ENCODE data around the gene CTPS1. TPM values are rescaled to one million over a fixed set of nuclear protein-coding genes. Genes with fewer than 3 reads are reported as not detected.
A peak's percentile ranks its signal among the peaks of the same experiment; 100 is the strongest.

Gene CTPS1
- total and polyA plus RNA-seq, 2 of the 13 experiments (the other 11 are each of a cell fraction or from before 2014, with no cell fraction given): 9.6 to 42.8 TPM

- 0 out of 2 replicates have a peak, but pooled peaks have one; percentile 8 for TF ChIP-seq MAZ (IDR thresholded peaks at IDR 0.05; ENCODE audit: borderline replicate concordance, low read depth, low read length)
- peak; percentile 91 for TF ChIP-seq MAZ (CRISPR knock-in tag; IDR thresholded peaks at IDR 0.05; ENCODE audit: low read depth)
- TF ChIP-seq ELF4 (CRISPR knock-in tag; IDR thresholded peaks at IDR 0.05; ENCODE audit: borderline replicate concordance): 0 out of 2 replicates have a peak, but pooled peaks have one; percentile 59
- TF ChIP-seq ZIK1 (CRISPR knock-in tag; IDR thresholded peaks at IDR 0.05; ENCODE audit: borderline replicate concordance, low read depth): no peak; the same call in 1 of the 2 replicates
- TF ChIP-seq ZNF280D (CRISPR knock-in tag; IDR thresholded peaks at IDR 0.05): peak; percentile 15; the same call in 1 of the 2 replicates
- peak; percentile 73 for TF ChIP-seq YEATS2 (CRISPR knock-in tag; IDR thresholded peaks at IDR 0.05; ENCODE audit: borderline replicate concordance)
- TF ChIP-seq ZNF709 (CRISPR knock-in tag; IDR thresholded peaks at IDR 0.05): peak; percentile 39; the same call in 1 of the 2 replicates
- peak; percentile 47 for TF ChIP-seq HNRNPLL (IDR thresholded peaks at IDR 0.05; ENCODE audit: low read depth, low read length, poor library complexity, severe bottlenecking)
- peak; percentile 63; the same call in 1 of the 2 replicates for TF ChIP-seq ZNF331 (CRISPR knock-in tag; IDR thresholded peaks at IDR 0.05)
- TF ChIP-seq ZNF274 (CRISPR knock-in tag; IDR thresholded peaks at IDR 0.05): 0 out of 2 replicates have a peak, but pooled peaks have one; percentile 39
- peak; percentile 8 for TF ChIP-seq PTBP1 (IDR thresholded peaks at IDR 0.05; ENCODE audit: low read depth, low read length, poor library complexity, severe bottlenecking)
- 0 out of 2 replicates have a peak, but pooled peaks have one; percentile 1 for TF ChIP-seq ZNF263 (CRISPR knock-in tag; IDR thresholded peaks at IDR 0.05)
- TF ChIP-seq NONO (IDR thresholded peaks at IDR 0.05): no peak
- peak; percentile 75; the same call in 1 of the 2 replicates for TF ChIP-seq NONO (CRISPR knock-in tag; conservative IDR thresholded peaks at IDR 0.05)
- TF ChIP-seq CBFB (CRISPR knock-in tag; IDR thresholded peaks at IDR 0.05): 0 out of 2 replicates have a peak, but pooled peaks have one; percentile 5
- peak; percentile 93 for TF ChIP-seq RNF2 (conservative IDR thresholded peaks at IDR 0.05; ENCODE audit: low read depth)
- 0 out of 2 replicates have a peak, but pooled peaks have one; percentile 34 for TF ChIP-seq BRD4 (CRISPR knock-in tag; IDR thresholded peaks at IDR 0.05)
- TF ChIP-seq PHF5A (CRISPR knock-in tag; IDR thresholded peaks at IDR 0.05; ENCODE audit: low read depth, unreplicated experiment): no peak
- TF ChIP-seq REL (CRISPR knock-in tag; conservative IDR thresholded peaks at IDR 0.05): 0 out of 2 replicates have a peak, but pooled peaks have one; percentile 68
- TF ChIP-seq ZNF513 (CRISPR knock-in tag; conservative IDR thresholded peaks at IDR 0.05): no peak
Measured at GRCh38 chr1:40979241-40980067, at the start of gene CTPS1 (continued).
